SU-DHL-6 (cell line): Measurements from ENCODE around the gene GMDS.

Experiments used
- CTCF ChIP-seq: fragments of 200-600 bp; sonication (generic); IDR thresholded peaks from one replicate; pipeline ENCODE4 v1.5.1; 2017; ENCODE audit warnings: antibody characterized with exemption, mild to moderate bottlenecking, low read length, moderate library complexity; ENCODE audit not compliant: insufficient read depth, poor library complexity, severe bottlenecking
- EZH2phosphoT487 ChIP-seq: fragments of 200-600 bp; sonication (generic), shearing (Covaris generic); conservative IDR thresholded peaks from 2 replicates; pipeline ENCODE4 v1.6.1; 2018; ENCODE audit warnings: mild to moderate bottlenecking, antibody characterized with exemption, low read length, moderate library complexity, mixed read lengths

GRCh38 chr6:1997702-1998101 lies 247.7 kb downstream of the GMDS start:
- TF ChIP-seq CTCF (no peak), EZH2phosphoT487 (no peak)
